GM12864 (cell line): Measurements from ENCODE around the gene NFKB1.
"Not testable (repeated sequence)": the region's sequence is repeated elsewhere in the genome, so short reads cannot be mapped to it uniquely, and the experiment has no call there.

ENCODE experiments used
- DNase-seq: peaks from one replicate; pipeline ENCODE4 v3.0.0-alpha.2; 2011; ENCODE audit warnings: low read depth
- H3K4me3 ChIP-seq: 2 replicates; pipeline ENCODE4 v1.5.1; 2011; ENCODE audit warnings: mild to moderate bottlenecking, low read depth, low read length, control low read depth
- TF ChIP-seq, protein P1 (sequence below): IDR thresholded peaks from 2 replicates; pipeline ENCODE4 v1.5.1; 2011; ENCODE audit warnings: low read depth, mild to moderate bottlenecking, moderate library complexity, low read length, control low read depth, inconsistent platforms; ENCODE audit errors: missing control alignments

NFKB1 gene

DNA sequence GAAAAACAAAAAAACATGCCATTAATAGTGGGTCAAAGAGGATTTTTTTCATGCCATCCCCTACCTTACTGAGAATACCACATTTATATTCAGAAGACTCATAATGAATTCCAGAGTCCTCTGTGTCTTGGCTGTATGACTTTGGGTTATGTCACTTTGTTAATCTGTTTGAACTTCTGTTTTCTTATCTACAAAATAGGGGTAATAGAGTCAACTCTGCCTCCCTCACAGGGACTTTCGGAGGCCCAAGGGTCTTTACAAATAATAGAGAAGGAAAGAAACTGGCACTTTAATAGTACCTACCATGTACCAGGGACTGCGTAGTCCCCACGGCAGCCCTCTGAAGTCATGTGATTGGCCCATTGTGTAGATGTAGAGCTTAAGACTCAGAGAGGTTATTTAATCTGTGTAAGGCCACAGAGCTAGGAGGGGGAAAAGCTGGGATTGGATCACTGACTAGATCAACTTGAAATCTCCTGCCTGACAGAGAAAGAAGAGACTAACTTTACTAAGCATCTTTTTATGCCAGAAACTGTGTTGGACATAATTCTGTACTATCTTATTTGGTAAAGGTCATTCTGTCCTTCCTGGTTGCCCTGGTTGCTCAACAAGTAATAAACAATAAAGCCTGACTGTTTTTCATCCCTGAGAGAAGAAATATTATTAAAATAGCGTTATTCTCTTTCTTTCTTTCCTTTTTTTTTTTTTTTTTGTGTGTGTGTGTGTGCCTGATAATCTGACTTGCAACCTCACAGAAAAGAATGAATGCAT lies 59.6 kb downstream of the NFKB1 start:
- H3K4me3 ChIP-seq, result no peak overlapping the region
- no peak for DNase-seq
- TF ChIP-seq, protein P1, sequence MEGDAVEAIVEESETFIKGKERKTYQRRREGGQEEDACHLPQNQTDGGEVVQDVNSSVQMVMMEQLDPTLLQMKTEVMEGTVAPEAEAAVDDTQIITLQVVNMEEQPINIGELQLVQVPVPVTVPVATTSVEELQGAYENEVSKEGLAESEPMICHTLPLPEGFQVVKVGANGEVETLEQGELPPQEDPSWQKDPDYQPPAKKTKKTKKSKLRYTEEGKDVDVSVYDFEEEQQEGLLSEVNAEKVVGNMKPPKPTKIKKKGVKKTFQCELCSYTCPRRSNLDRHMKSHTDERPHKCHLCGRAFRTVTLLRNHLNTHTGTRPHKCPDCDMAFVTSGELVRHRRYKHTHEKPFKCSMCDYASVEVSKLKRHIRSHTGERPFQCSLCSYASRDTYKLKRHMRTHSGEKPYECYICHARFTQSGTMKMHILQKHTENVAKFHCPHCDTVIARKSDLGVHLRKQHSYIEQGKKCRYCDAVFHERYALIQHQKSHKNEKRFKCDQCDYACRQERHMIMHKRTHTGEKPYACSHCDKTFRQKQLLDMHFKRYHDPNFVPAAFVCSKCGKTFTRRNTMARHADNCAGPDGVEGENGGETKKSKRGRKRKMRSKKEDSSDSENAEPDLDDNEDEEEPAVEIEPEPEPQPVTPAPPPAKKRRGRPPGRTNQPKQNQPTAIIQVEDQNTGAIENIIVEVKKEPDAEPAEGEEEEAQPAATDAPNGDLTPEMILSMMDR, result no peak

DNA sequence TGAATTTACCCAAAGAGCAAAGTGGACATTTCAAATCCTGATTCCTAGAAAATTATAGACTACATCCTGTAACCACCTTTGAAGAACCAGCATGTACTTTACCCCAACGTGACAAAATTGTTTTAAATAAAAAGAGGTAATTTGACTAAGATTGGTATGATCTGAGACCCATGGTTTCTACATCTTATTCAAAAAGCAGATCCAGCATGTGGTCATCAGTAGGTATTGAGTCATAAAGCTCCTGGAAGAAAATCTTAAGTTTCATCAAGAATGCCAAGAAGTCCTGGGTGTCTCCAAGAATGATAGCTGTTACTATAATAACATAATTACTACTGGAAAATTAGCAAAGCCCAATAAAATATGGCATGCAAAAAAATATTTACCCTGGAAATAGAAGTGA lies 61.8 kb downstream of the NFKB1 start:
- H3K4me3 ChIP-seq, result no peak overlapping the region
- DNase-seq, result no peak
- TF ChIP-seq, protein P1, result no peak

DNA sequence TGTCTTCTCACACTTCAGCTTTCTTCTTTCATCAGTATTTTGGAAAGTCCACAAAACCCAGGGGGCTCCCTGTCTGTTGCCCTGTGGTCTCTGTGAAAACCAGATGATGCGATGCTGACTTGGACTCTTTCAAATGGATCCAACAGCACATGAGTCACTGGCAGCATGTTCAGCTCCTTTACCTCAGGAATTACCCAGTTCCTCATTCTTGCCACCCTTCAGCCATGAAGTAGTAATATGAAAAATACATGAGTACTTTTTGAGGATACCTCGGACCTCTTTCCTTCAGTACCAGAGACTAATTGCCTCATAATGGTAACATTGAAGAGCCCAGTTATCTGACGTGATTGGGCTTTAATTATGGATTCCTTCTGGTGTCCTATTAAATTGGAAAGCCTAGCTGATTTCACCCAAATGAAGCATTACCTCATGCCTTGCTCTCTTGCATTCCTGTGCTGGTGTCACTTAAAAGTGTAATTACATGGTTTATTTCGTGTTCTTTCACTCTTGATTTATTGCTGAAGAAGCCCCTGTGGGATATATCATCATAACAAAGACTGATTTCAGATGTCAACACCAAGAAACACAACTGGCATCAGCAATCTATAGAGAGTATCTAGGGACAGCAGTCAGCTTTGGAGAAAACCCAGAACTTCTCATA lies 63.4 kb downstream of the NFKB1 start:
- DNase-seq, result peak; percentile 69
- TF ChIP-seq, protein P1, result no peak
- no peak overlapping the region for H3K4me3 ChIP-seq

DNA sequence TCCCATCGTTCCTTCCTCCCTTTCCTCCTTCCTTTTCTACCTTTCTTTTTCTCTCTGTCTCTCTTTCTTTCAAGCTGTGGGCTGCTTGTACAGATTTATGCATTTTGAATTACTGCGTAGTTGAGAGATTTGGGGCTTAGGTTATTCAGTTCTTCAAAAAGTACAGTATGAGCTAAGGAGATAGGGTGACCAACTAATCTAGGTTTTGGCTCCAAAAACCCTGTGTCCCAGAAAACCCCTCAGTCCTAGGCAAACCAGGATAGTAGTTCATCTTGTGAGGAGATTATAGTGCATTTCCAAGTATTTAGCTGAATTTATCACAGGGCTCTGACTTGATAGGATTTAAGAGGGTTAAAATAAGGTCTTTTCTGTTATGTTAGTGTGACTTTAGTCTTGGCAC lies 64.5 kb downstream of the NFKB1 start:
- TF ChIP-seq, protein P1, result no peak
- DNase-seq, result no peak
- H3K4me3 ChIP-seq, result no peak overlapping the region

DNA sequence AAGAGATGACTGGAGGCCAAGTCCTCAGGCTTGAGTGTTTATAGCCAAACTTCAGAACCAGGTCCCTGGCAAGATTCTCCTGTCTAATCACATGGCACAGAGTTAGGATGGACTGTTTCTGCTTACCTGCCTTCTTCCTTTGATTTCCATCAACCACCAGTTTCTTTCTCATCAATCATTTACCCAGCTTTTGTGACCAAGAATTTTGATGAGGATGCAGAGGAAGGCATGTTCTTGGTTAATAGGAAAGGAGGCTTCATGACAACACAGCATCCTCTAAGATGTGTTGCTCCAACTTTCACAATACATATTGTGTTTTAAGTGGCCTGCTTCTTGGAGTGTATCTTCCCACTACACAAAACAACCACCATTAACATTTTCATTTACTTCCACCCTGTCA lies 65.3 kb downstream of the NFKB1 start:
- no peak for DNase-seq
- no peak overlapping the region for H3K4me3 ChIP-seq
- TF ChIP-seq, protein P1, result no peak

DNA sequence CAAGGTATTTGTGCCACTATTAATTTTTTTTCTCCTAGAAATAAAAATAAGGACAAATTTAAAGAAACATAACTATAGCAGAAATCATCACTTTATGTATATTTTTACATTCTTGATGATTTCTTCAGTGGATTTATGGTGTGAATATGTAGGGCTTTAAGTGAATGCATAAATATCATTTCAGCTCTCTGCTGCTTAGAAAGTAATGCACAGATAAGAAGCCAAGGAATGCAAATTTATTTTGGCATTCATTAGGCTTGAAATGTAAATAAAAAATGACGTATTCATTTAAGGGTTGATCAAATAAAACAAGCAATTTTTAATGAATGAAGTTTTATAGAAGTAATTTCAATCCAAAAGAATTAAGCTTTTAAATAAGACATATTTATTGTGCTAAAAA lies 66.3 kb downstream of the NFKB1 start:
- no peak for DNase-seq
- TF ChIP-seq, protein P1, result no peak

DNA sequence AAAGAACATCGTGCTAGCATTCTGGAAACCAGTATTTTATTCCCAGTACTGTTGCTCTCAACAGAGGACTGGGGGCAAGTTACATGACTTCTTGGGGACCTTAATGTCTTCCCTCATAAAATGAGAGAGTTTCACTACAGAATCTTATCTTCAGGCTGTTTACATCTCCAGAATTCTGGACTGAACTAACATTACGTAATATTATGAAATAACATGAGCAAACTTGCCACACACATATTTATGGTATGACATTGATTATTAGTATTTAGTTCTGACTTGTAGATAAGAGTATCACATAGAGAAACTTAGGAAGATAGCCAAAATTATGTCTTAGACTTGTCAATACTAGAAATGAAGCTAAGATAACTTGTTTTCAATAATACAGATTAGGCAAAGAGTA lies 68.0 kb downstream of the NFKB1 start:
- no peak overlapping the region for H3K4me3 ChIP-seq
- TF ChIP-seq, protein P1, result no peak
- no peak for DNase-seq

More for the DNA sequence above, 66.3 kb downstream of the NFKB1 start:
- no peak overlapping the region for H3K4me3 ChIP-seq

DNA sequence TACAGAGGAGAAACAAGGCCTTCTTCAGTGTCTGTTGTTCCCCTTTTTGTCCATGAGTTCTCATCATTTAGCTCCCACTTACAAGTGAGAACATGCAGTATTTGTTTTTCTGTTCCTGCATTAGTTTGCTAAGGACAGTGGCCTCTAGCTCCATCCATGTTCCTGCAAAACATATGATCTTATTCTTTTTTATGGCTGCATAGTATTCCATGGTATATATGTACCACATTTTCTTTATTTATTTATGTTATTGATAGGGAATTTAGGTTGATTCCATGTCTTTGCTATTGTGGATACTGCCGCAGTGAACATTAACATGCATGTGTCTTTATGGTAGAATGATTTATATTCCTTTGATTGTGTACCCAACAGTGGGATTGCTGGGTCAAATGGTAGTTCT lies 69.1 kb downstream of the NFKB1 start:
- H3K4me3 ChIP-seq, DNase-seq: not testable (repeated sequence)
